GM21528 (cell line): ENCODE measurements around the gene NBEAL2.

Experiments
- ATAC-seq: cut with Tn5 transposase; IDR thresholded peaks from one replicate; pipeline ENCODE4 v1.9.1; 2021; ENCODE audit warnings: mild to moderate bottlenecking, moderate library complexity; ENCODE audit not compliant: unreplicated experiment, low FRiP score

NBEAL2 gene

GRCh38 chr3:46978985-46979944 lies at the start of gene NBEAL2:
TSS of gene NBEAL2 (plus strand) at chr3:46979666. CDS start at chr3:46979862, 196 bp downstream.
- peak; percentile 60 for ATAC-seq

GRCh38 chr3:46930166-46930944 lies 49.1 kb upstream of the NBEAL2 start:
- ATAC-seq, result no peak

GRCh38 chr3:46930945-46931403 lies 48.5 kb upstream of the NBEAL2 start:
- no peak for ATAC-seq

GRCh38 chr3:46931631-46932331 lies 47.7 kb upstream of the NBEAL2 start:
- no peak for ATAC-seq

- no peak for ATAC-seq
These were observed 46.8 kb upstream of the NBEAL2 start for GRCh38 chr3:46932455-46933225.

- no peak for ATAC-seq
These were observed 46.2 kb upstream of the NBEAL2 start for GRCh38 chr3:46933261-46933660.

- no peak for ATAC-seq
These were observed 45.4 kb upstream of the NBEAL2 start for GRCh38 chr3:46934072-46934471.

GRCh38 chr3:46934498-46935167 lies 44.8 kb upstream of the NBEAL2 start:
- ATAC-seq, result no peak

GRCh38 chr3:46935168-46935858 lies 44.2 kb upstream of the NBEAL2 start:
- no peak for ATAC-seq

GRCh38 chr3:46935989-46936558 lies 43.4 kb upstream of the NBEAL2 start:
- ATAC-seq, result no peak

- no peak for ATAC-seq
These were observed 42.7 kb upstream of the NBEAL2 start for GRCh38 chr3:46936733-46937250.

- ATAC-seq, result no peak
These were observed 41.3 kb upstream of the NBEAL2 start for GRCh38 chr3:46938118-46938517.

GRCh38 chr3:46939578-46940445 lies 39.7 kb upstream of the NBEAL2 start:
- no peak for ATAC-seq

- no peak for ATAC-seq
These were observed 37.4 kb upstream of the NBEAL2 start for GRCh38 chr3:46942076-46942475.

- ATAC-seq, result no peak
These were observed 36.8 kb upstream of the NBEAL2 start for GRCh38 chr3:46942481-46943236.
